ENCODE measurements around the gene C2CD4A. TPM values are rescaled to one million over a fixed set of nuclear protein-coding genes. Genes with fewer than 3 reads are reported as not detected.

Gene C2CD4A
- total RNA-seq, 1 donor from 2014 or later = not detected

- TF ChIP-seq CTCF (IDR thresholded peaks at IDR 0.05) (no peak), EZH2phosphoT487 (IDR thresholded peaks at IDR 0.05) (no peak), EZH2 (IDR thresholded peaks at IDR 0.05) (no peak)
- H3K4me3 Mint-ChIP-seq = no peak overlapping the region
- H3K9me3 Mint-ChIP-seq = no peaks in the 10 kb centered on the region
- Histone ChIP-seq H3K4me1 (no peaks in the 10 kb centered on the region), H3K79me2 (ENCODE audit: low read depth) (no peaks in the 10 kb centered on the region), H3K4me3 (no peak overlapping the region), H3K36me3 (peaks cover 3% of the 10 kb centered on the region), H3F3A (ENCODE audit: low read depth) (no peaks in the 10 kb centered on the region), H3K27me3 (no peaks in the 10 kb centered on the region), H3K9ac (no peak overlapping the region), H3K27ac (no peak overlapping the region), H2AFZ (replicated peaks) (no peak overlapping the region), H4K20me1 (ENCODE audit: low read depth) (no peaks in the 10 kb centered on the region), H3K4me2 (no peak overlapping the region), H3K9me3 (ENCODE audit: low read depth) (no peaks in the 10 kb centered on the region)
- no peak overlapping the region for H3K27ac Mint-ChIP-seq
- no peaks in the 10 kb centered on the region for H3K4me1 Mint-ChIP-seq
- H3K27me3 Mint-ChIP-seq (ENCODE audit: insufficient read depth, low read depth) = no peaks in the 10 kb centered on the region
- no peak for DNase-seq (ENCODE audit: low spot score)
- no peaks in the 10 kb centered on the region for H3K36me3 Mint-ChIP-seq
Measured at GRCh38 chr15:62026487-62027262, 40.1 kb upstream of the C2CD4A start.

GRCh38 chr15:62027263-62027565, 39.6 kb upstream of the C2CD4A start:
- Histone ChIP-seq H3K9me3 (ENCODE audit: low read depth) (no peaks in the 10 kb centered on the region), H2AFZ (replicated peaks) (no peak overlapping the region), H3K4me3 (no peak overlapping the region), H3K27ac (no peak overlapping the region), H4K20me1 (ENCODE audit: low read depth) (no peaks in the 10 kb centered on the region), H3K4me1 (no peaks in the 10 kb centered on the region), H3K9ac (no peak overlapping the region), H3K79me2 (ENCODE audit: low read depth) (no peaks in the 10 kb centered on the region), H3K27me3 (no peaks in the 10 kb centered on the region), H3K36me3 (no peaks in the 10 kb centered on the region), H3K4me2 (no peak overlapping the region), H3F3A (ENCODE audit: low read depth) (no peaks in the 10 kb centered on the region)
- H3K27me3 Mint-ChIP-seq (ENCODE audit: insufficient read depth, low read depth) = no peaks in the 10 kb centered on the region
- H3K36me3 Mint-ChIP-seq = no peaks in the 10 kb centered on the region
- H3K4me1 Mint-ChIP-seq = no peaks in the 10 kb centered on the region
- no peak for DNase-seq (ENCODE audit: low spot score)
- no peak overlapping the region for H3K27ac Mint-ChIP-seq
- no peak for TF ChIP-seq EZH2phosphoT487 (IDR thresholded peaks at IDR 0.05)
- no peak for TF ChIP-seq EZH2 (IDR thresholded peaks at IDR 0.05)
- no peaks in the 10 kb centered on the region for H3K9me3 Mint-ChIP-seq
- H3K4me3 Mint-ChIP-seq = no peak overlapping the region

- H3K4me1 Mint-ChIP-seq = no peaks in the 10 kb centered on the region
- Histone ChIP-seq H4K20me1 (ENCODE audit: low read depth) (no peaks in the 10 kb centered on the region), H3K27me3 (no peaks in the 10 kb centered on the region), H3K9ac (no peak overlapping the region), H3K9me3 (ENCODE audit: low read depth) (no peaks in the 10 kb centered on the region), H3K36me3 (peaks cover 4% of the 10 kb centered on the region), H3K4me2 (no peak overlapping the region), H3F3A (ENCODE audit: low read depth) (no peaks in the 10 kb centered on the region), H2AFZ (replicated peaks) (no peak overlapping the region), H3K27ac (no peak overlapping the region), H3K4me1 (no peaks in the 10 kb centered on the region), H3K4me3 (no peak overlapping the region), H3K79me2 (ENCODE audit: low read depth) (no peaks in the 10 kb centered on the region)
- no peak for TF ChIP-seq EZH2 (IDR thresholded peaks at IDR 0.05)
- no peak for TF ChIP-seq EZH2phosphoT487 (IDR thresholded peaks at IDR 0.05)
- TF ChIP-seq CTCF (IDR thresholded peaks at IDR 0.05) = no peak
- H3K27me3 Mint-ChIP-seq (ENCODE audit: insufficient read depth, low read depth) = no peaks in the 10 kb centered on the region
- no peak overlapping the region for H3K27ac Mint-ChIP-seq
- H3K4me3 Mint-ChIP-seq = no peak overlapping the region
- no peaks in the 10 kb centered on the region for H3K9me3 Mint-ChIP-seq
- H3K36me3 Mint-ChIP-seq = no peaks in the 10 kb centered on the region
- no peak for DNase-seq (ENCODE audit: low spot score)
Measured at GRCh38 chr15:62027916-62028315, 38.9 kb upstream of the C2CD4A start.

DNA sequence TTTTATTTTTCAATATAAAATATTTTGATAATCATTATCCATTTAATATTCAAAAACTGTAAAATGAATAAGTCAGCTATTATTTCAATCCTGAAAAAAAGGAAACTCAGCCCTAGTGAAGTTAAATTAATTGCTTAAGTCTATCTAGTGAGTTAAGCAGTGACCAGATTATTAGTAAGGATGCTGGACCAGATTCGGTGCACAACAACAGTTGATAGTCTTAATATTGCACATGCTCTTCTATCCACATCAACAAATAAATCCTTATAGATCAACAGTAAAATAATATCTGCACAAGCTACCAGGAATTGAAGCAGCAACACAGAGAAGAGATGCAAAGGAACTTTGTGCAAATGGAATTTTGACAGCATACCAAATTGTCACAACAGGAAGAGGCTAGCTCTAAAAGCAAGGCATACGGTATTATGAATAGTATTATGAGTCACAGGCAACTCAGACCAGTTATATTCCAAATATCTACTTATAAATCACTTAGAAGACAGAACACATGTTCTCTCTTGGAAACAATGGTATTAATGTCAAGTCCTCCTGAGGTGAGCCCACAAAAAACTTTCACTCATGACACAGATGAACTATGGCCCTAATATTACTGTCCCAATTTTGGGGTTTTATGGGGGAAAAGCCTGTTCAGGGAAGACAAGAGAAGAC, 31.4 kb upstream of the C2CD4A start:
- no peaks in the 10 kb centered on the region for H3K27me3 Mint-ChIP-seq (ENCODE audit: insufficient read depth, low read depth)

More for the DNA sequence above, 31.4 kb upstream of the C2CD4A start:
- no peak for DNase-seq (ENCODE audit: low spot score)
- H4K20me1 ChIP-seq (ENCODE audit: low read depth) = peaks cover 3% of the 10 kb centered on the region
- peaks cover 4% of the 10 kb centered on the region for H3K36me3 ChIP-seq
- Mint-ChIP-seq H3K4me1 (no peaks in the 10 kb centered on the region), H3K4me3 (no peak overlapping the region), H3K27ac (no peak overlapping the region), H3K36me3 (peaks cover 9% of the 10 kb centered on the region), H3K9me3 (no peaks in the 10 kb centered on the region)
- no peak overlapping the region for H2AFZ ChIP-seq (replicated peaks)
- no peaks in the 10 kb centered on the region for H3F3A ChIP-seq (ENCODE audit: low read depth)
- TF ChIP-seq CTCF (IDR thresholded peaks at IDR 0.05) (no peak), EZH2phosphoT487 (IDR thresholded peaks at IDR 0.05) (no peak)
- no peaks in the 10 kb centered on the region for H3K4me1 ChIP-seq
- H3K79me2 ChIP-seq (ENCODE audit: low read depth) = no peaks in the 10 kb centered on the region
- H3K27me3 ChIP-seq = no peaks in the 10 kb centered on the region
- H3K9me3 ChIP-seq (ENCODE audit: low read depth) = no peaks in the 10 kb centered on the region
- H3K4me3 ChIP-seq = no peak overlapping the region
- H3K9ac ChIP-seq = no peak overlapping the region
- H3K4me2 ChIP-seq = no peak overlapping the region
- H3K27ac ChIP-seq = no peak overlapping the region
